ENCODE data around the gene STRN. TPM values are rescaled to one million over a fixed set of nuclear protein-coding genes. Genes with fewer than 3 reads are reported as not detected.
A peak's percentile ranks its signal among the peaks of the same experiment; 100 is the strongest.

The STRN gene
- total and polyA plus RNA-seq, 11 donors: 9.2 to 101 (median 62.7) TPM

DNA sequence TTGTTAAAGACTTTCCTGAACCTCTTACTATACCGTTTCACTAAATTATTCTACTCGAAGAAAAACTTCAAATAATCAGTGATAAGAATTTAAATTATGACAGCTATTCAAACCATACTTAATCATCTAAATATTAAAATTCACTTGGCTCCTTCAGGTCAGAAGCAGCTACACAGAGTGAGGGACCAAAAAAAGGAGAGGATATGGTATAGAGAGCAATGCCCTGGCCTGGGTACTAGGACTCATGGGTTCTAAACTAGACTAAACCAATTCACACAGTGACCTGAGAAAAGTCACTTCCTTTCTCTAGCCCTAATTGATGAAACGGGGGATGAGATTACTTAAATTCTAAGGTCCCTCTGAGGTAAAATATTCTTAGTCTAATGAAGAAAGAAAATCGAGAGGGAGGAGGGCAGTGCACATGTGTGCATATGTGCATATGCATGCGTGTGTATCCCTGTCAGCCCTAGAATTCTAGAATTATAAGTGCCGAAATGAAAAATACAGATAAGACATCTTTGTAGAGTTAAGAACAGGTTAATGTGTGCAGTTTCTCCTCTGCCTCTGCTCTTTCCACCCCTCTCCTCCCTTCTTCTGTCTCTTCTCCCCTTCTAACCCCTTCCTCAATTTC lies 11.2 kb downstream of the STRN start:
- Histone ChIP-seq H3K4me3 (no peak overlapping the region), H3K27ac (no peak overlapping the region), H3K9me3 (no peaks in the 10 kb centered on the region), H3K36me3 (peaks cover 0 to 1% (median 0%) of the 10 kb centered on the region in 9 donors), H3K27me3 (no peaks in the 10 kb centered on the region), H3K4me1 (peaks cover 0 to 60% (median 45%) of the 10 kb centered on the region in 12 donors)
- 52 to 60% (median 58%) methylated on average over 6 of the region's 6 CpGs for WGBS, 4 donors
- intact Hi-C loops (cut with DNase I): no loop called here
- DNase-seq (no peak), ATAC-seq (no peak)
- TF ChIP-seq, protein P1, sequence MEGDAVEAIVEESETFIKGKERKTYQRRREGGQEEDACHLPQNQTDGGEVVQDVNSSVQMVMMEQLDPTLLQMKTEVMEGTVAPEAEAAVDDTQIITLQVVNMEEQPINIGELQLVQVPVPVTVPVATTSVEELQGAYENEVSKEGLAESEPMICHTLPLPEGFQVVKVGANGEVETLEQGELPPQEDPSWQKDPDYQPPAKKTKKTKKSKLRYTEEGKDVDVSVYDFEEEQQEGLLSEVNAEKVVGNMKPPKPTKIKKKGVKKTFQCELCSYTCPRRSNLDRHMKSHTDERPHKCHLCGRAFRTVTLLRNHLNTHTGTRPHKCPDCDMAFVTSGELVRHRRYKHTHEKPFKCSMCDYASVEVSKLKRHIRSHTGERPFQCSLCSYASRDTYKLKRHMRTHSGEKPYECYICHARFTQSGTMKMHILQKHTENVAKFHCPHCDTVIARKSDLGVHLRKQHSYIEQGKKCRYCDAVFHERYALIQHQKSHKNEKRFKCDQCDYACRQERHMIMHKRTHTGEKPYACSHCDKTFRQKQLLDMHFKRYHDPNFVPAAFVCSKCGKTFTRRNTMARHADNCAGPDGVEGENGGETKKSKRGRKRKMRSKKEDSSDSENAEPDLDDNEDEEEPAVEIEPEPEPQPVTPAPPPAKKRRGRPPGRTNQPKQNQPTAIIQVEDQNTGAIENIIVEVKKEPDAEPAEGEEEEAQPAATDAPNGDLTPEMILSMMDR (IDR thresholded peaks at IDR 0.05): no peak
- TF ChIP-seq POLR2A (IDR thresholded peaks at IDR 0.05): no peak

DNA sequence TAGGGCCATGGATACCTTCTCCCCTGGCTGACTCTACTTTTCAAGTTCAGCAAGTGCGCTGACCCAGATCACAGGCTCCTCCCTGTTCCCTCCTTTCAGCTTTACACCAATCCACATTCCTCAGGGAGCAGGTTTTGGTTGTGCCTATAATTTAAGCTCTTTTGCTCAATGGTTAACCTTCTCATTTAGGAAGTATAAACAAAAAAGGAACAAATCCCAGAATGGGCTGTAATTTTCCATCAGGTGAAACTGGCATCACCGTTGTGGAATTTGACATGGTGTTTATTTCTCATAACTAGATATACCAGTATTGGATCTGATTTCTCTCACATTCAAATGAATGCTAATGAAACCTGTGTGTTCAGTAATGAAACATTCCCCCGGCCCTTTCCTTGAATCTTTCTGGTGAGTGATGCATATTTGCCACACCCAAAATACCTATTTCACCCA lies 13.6 kb downstream of the STRN start:
- H3K4me1 ChIP-seq: peaks cover 0 to 51% (median 35%) of the 10 kb centered on the region in 12 donors
- H3K4me3 ChIP-seq: no peak overlapping the region
- no peak for TF ChIP-seq POLR2A (IDR thresholded peaks at IDR 0.05)
- TF ChIP-seq, protein P1 (IDR thresholded peaks at IDR 0.05): no peak
- no peaks in the 10 kb centered on the region for H3K27me3 ChIP-seq
- WGBS, 4 donors: 78 to 88% (median 84%) methylated on average over 3 of the region's 3 CpGs
- H3K27ac ChIP-seq: peak overlapping the region in 1 of 12 donors; percentile 44
- intact Hi-C loops (cut with DNase I): no loop called here
- H3K9me3 ChIP-seq: no peaks in the 10 kb centered on the region
- no peaks in the 10 kb centered on the region for H3K36me3 ChIP-seq
- ATAC-seq (peak in 2 of 4 donors; percentile 43 to 48), DNase-seq (no peak)

DNA sequence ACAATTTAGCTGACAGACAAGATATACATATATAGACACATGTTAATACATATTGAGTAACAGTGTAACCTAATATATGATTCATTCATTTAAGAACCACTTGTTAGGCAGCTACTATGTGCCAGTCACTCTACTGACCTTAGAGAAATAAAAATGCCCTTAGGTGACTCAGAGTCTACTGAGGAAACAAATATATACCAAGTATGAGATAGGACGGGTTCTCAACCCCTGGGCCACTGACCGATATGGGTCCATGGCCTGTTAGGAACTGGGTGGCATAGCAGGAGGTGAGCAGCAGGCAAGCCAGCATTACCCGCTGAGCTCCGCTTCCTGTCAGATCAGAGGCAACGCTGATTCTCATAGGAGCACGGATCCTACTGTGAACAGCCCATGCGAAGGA lies 14.8 kb downstream of the STRN start:
- H3K4me3 ChIP-seq: no peak overlapping the region
- intact Hi-C loops (cut with DNase I): no loop called here
- DNase-seq: no peak
- 72 to 85% (median 79%) methylated on average over 7 of the region's 7 CpGs for WGBS, 4 donors
- peak; percentile 27 to 72 (median 62) for ATAC-seq
- no peaks in the 10 kb centered on the region for H3K36me3 ChIP-seq
- no peaks in the 10 kb centered on the region for H3K27me3 ChIP-seq
- H3K4me1 ChIP-seq: peaks cover 0 to 47% (median 31%) of the 10 kb centered on the region in 12 donors
- TF ChIP-seq POLR2A (IDR thresholded peaks at IDR 0.05): no peak
- TF ChIP-seq, protein P1 (IDR thresholded peaks at IDR 0.05): no peak
- no peaks in the 10 kb centered on the region for H3K9me3 ChIP-seq
- H3K27ac ChIP-seq: peak overlapping the region in 7 of 12 donors; percentile 9 to 49 (median 31)

DNA sequence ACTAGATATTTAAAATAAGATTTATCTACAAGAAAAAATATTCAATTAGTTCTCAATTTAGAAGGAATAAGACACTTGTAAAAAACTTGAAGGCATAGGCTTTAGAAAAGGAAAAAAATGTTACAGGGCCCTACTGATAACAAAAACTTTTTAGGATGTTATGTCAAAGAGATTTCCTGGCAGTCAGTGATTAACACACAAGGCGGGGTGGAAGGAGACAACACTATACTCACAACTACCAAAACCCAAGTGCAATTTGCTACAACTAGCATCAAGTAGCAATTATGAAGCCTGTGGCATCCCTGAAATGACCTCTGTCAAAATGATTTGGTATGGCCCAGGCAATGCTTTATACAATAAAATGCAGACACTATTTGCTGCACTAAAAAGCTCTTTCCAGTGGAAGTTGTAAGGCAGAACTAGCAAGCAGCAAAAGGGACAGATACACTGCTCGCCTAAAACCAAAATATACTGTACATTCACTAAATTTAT lies 15.3 kb downstream of the STRN start:
- peak overlapping the region in 4 of 12 donors; percentile 5 to 31 (median 16) for H3K27ac ChIP-seq
- DNase-seq (no peak), ATAC-seq (peak in 2 of 4 donors; percentile 19 to 33)
- intact Hi-C loops (cut with DNase I): no loop called here
- no peaks in the 10 kb centered on the region for H3K27me3 ChIP-seq
- no peak overlapping the region for H3K4me3 ChIP-seq
- TF ChIP-seq POLR2A (IDR thresholded peaks at IDR 0.05): no peak
- TF ChIP-seq, protein P1 (IDR thresholded peaks at IDR 0.05): no peak
- no peaks in the 10 kb centered on the region for H3K9me3 ChIP-seq
- peaks cover 0 to 42% (median 28%) of the 10 kb centered on the region in 12 donors for H3K4me1 ChIP-seq
- H3K36me3 ChIP-seq: no peaks in the 10 kb centered on the region
- WGBS, 4 donors: 42 to 71% (median 69%) methylated on average over 2 of the region's 2 CpGs
